Keratinocyte (primary cell): ENCODE results near the gene ENO2. TPM values are rescaled to one million over a fixed set of nuclear protein-coding genes. Genes with fewer than 3 reads are reported as not detected.

ENCODE experiments used
- DNase-seq: peaks from one replicate; pipeline ENCODE4 v3.0.0-alpha.2; 2011; ENCODE audit warnings: low read depth, missing footprints, low spot score
- FAIRE-seq: peaks from 2 replicates; lab custom pipeline; 2011; peaks lifted over from hg19 to GRCh38; lab: Jason Lieb, UNC
- H2AFZ ChIP-seq: 2 replicates; pipeline ENCODE4 v1.6.0; 2012; ENCODE audit warnings: low read length, control low read depth, inconsistent platforms; ENCODE audit not compliant: control insufficient read depth
- H3K27ac ChIP-seq: 2 replicates; pipeline ENCODE4 v1.5.1; 2011; ENCODE audit warnings: low read length; ENCODE audit not compliant: control insufficient read depth, insufficient read depth
- H3K27me3 ChIP-seq: 3 replicates; pipeline ENCODE4 v1.6.0; 2011; ENCODE audit warnings: low read length; ENCODE audit not compliant: control insufficient read depth, insufficient read depth; ENCODE audit errors: extremely low read depth
- H3K36me3 ChIP-seq, 2 experiments: 2 replicates in 1 of 2; 3 replicates in 1 of 2; pipeline ENCODE4 v1.5.1; 2011; ENCODE audit warnings: low read length in 2 of 2, mild to moderate bottlenecking in 1 of 2; ENCODE audit not compliant: control insufficient read depth in 2 of 2, insufficient read depth in 2 of 2; ENCODE audit errors: extremely low read depth in 1 of 2
- H3K4me1 ChIP-seq: 3 replicates; pipeline ENCODE4 v1.5.1; 2011; ENCODE audit warnings: low read length; ENCODE audit not compliant: control insufficient read depth, insufficient read depth; ENCODE audit errors: extremely low read depth
- H3K4me2 ChIP-seq: 3 replicates; pipeline ENCODE4 v1.6.0; 2011; ENCODE audit warnings: low read depth, low read length; ENCODE audit not compliant: control insufficient read depth, insufficient read depth; ENCODE audit errors: extremely low read depth
- H3K4me3 ChIP-seq, 3 experiments: fragments of 200-600 bp in 1 of 3; sonication (generic) in 1 of 3; 2 replicates in 2 of 3; 3 replicates in 1 of 3; pipeline ENCODE4 v1.5.1; 2011 to 2016; ENCODE audit warnings: low read length in 3 of 3, mild to moderate bottlenecking in 3 of 3, control low read depth in 2 of 3, inconsistent platforms in 1 of 3, low read depth in 1 of 3, mixed read lengths in 1 of 3, mixed run types in 1 of 3, moderate library complexity in 1 of 3; ENCODE audit not compliant: control insufficient read depth in 2 of 3, insufficient read depth in 2 of 3; ENCODE audit errors: extremely low read depth in 1 of 3
- H3K79me2 ChIP-seq: 2 replicates; pipeline ENCODE4 v1.6.0; 2012; ENCODE audit warnings: low read length; ENCODE audit not compliant: control insufficient read depth, insufficient read depth
- H3K9ac ChIP-seq: 3 replicates; pipeline ENCODE4 v1.6.0; 2011; ENCODE audit warnings: low read length; ENCODE audit not compliant: control insufficient read depth, insufficient read depth; ENCODE audit errors: extremely low read depth
- H3K9me1 ChIP-seq: 3 replicates; pipeline ENCODE4 v1.6.0; 2011; ENCODE audit warnings: low read length; ENCODE audit not compliant: control insufficient read depth, insufficient read depth; ENCODE audit errors: extremely low read depth
- H3K9me3 ChIP-seq: 2 replicates; pipeline ENCODE4 v1.5.1; 2012; ENCODE audit warnings: low read depth, low read length; ENCODE audit not compliant: control insufficient read depth
- H4K20me1 ChIP-seq: 3 replicates; pipeline ENCODE4 v1.6.0; 2011; ENCODE audit warnings: low read length; ENCODE audit not compliant: control insufficient read depth, insufficient read depth; ENCODE audit errors: extremely low read depth
- CTCF ChIP-seq, 3 experiments: IDR thresholded peaks in 1 of 3; conservative IDR thresholded peaks in 1 of 3; optimal IDR thresholded peaks in 1 of 3; 2 replicates in 2 of 3; 3 replicates in 1 of 3; pipeline versions ENCODE3 to v1.5.1; 2011; ENCODE audit warnings: low read length in 3 of 3, mild to moderate bottlenecking in 3 of 3, moderate library complexity in 2 of 3, control low read depth in 1 of 3, inconsistent platforms in 1 of 3; ENCODE audit not compliant: insufficient read depth in 2 of 3; ENCODE audit errors: extremely low read depth in 1 of 3
- EZH2 ChIP-seq: IDR thresholded peaks from one replicate; pipeline ENCODE4 v1.6.1; 2012; ENCODE audit warnings: inconsistent platforms, mild to moderate bottlenecking, low read length, moderate library complexity
- dilution Hi-C: fragments of 300-500 bp; cut with MboI; formaldehyde crosslinking; loops from one replicate; pipeline ENCODE4 v1.7.0; 2020; ENCODE audit warnings: low sequenced_read_pairs; ENCODE audit not compliant: extremely low pct_ligation_motif_present
- polyA plus RNA-seq, 5 experiments: library from polyadenylated mRNA; depleted of rRNA in 3 of 5; stranded (reverse) in 3 of 5; stranded (forward) in 1 of 5; unstranded in 1 of 5; fragments of >200 nt; gene quantifications; 1 replicate in 1 of 5; 2 replicates in 3 of 5; 3 replicates in 1 of 5; pipeline versions ENCODE4 v1.2.1 to v1.2.3, GENCODE V29; 2011 to 2012; ENCODE audit warnings: missing spikeins in 2 of 5, low read depth in 1 of 5, low replicate concordance in 1 of 5

Gene ENO2
- polyA plus RNA-seq, 1 donor (not counting 4 experiments of a cell fraction or from before 2014, with no cell fraction given), result 1.7 TPM

GRCh38 chr12:6929466-6930452, 15.4 kb downstream of the ENO2 start:
- H3K27me3 ChIP-seq, result no peaks in the 10 kb centered on the region
- H3K4me3 ChIP-seq, result peak overlapping the region; percentile 64 to 91 (median 69)
- peak; percentile 82 for FAIRE-seq
- TF ChIP-seq CTCF (optimal IDR thresholded peaks at IDR 0.05 in 1 of 3, IDR thresholded peaks at IDR 0.05 in 1 of 3, conservative IDR thresholded peaks at IDR 0.05 in 1 of 3; ENCODE audit: extremely low read depth in 1 of 3, insufficient read depth in 2 of 3, low read length in 3 of 3), result no peak
- peaks cover 4% of the 10 kb centered on the region for H4K20me1 ChIP-seq
- H3K36me3 ChIP-seq, result peaks cover 3 to 7% of the 10 kb centered on the region in 2 experiments
- H3K9me3 ChIP-seq, result no peaks in the 10 kb centered on the region
- H2AFZ ChIP-seq, result no peak overlapping the region
- peak overlapping the region; percentile 95 for H3K4me2 ChIP-seq
- no peak for DNase-seq
- H3K9me1 ChIP-seq, result peaks cover 3% of the 10 kb centered on the region
- peaks cover 34% of the 10 kb centered on the region for H3K4me1 ChIP-seq
- dilution Hi-C loops, result no loop called here
- H3K79me2 ChIP-seq, result peaks cover 46% of the 10 kb centered on the region
- H3K9ac ChIP-seq, result peak overlapping the region; percentile 81
- peak overlapping the region; percentile 47 for H3K27ac ChIP-seq

GRCh38 chr12:6932766-6933165, 18.4 kb downstream of the ENO2 start:
- FAIRE-seq, result no peak
- dilution Hi-C loops, result no loop called here

More at GRCh38 chr12:6932766-6933165, 18.4 kb downstream of the ENO2 start:
- H3K79me2 ChIP-seq, result peaks cover 38% of the 10 kb centered on the region
- H3K27me3 ChIP-seq, result no peaks in the 10 kb centered on the region
- DNase-seq, result no peak
- peaks cover 3% of the 10 kb centered on the region for H3K9me1 ChIP-seq
- no peak overlapping the region for H3K4me2 ChIP-seq
- peak overlapping the region; percentile 6 for H3K9ac ChIP-seq
- H3K9me3 ChIP-seq, result no peaks in the 10 kb centered on the region
- no peak overlapping the region for H3K27ac ChIP-seq
- H4K20me1 ChIP-seq, result peaks cover 4% of the 10 kb centered on the region
- no peak overlapping the region for H3K4me3 ChIP-seq
- peaks cover 12% of the 10 kb centered on the region for H3K4me1 ChIP-seq
- TF ChIP-seq EZH2 (no peak), CTCF (optimal IDR thresholded peaks at IDR 0.05 in 1 of 3, IDR thresholded peaks at IDR 0.05 in 1 of 3, conservative IDR thresholded peaks at IDR 0.05 in 1 of 3; ENCODE audit: extremely low read depth in 1 of 3, insufficient read depth in 2 of 3, low read length in 3 of 3) (no peak)
- no peak overlapping the region for H2AFZ ChIP-seq
- peaks cover 12 to 14% of the 10 kb centered on the region in 2 experiments for H3K36me3 ChIP-seq
